ENCODE measurements around the gene ARHGAP15. TPM values are rescaled to one million over a fixed set of nuclear protein-coding genes. Genes with fewer than 3 reads are reported as not detected.

ARHGAP15 gene
- total and polyA plus RNA-seq, 2 experiments from 2014 or later: not detected

DNA sequence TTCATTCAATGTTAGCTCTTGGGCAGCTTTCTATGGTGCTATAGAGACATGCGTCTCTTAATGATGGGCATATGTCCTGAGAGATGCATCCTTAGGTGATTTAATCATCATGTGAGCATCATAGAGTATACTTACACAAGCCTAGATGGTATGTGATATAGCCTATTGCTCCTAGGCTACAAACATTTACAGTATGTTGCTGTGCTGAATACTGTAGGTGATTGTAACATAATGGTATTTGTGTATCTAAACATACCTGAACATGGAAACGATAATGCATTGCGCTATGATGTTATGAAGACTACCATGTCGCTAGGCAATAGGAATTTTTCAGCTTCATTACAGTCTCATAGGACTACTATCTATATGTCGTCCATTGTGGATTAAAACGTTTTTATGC, 89.4 kb downstream of the ARHGAP15 start:
- no peaks in the 10 kb centered on the region for H3K9me2 ChIP-seq (ENCODE audit: insufficient read depth)
- H3K36me3 ChIP-seq (ENCODE audit: low read depth): no peaks in the 10 kb centered on the region
- no peak overlapping the region for H3K27ac ChIP-seq
- 79 to 81% methylated on average over 6 of the region's 6 CpGs for WGBS, 2 experiments (ENCODE audit: low coverage in 1 of 2, low lambda C conversion rate in 2 of 2, missing lambda C conversion rate in 2 of 2)
- in situ Hi-C loops (cut with MboI): no loop called here
- DNase-seq: no peak
- H3K4me3 ChIP-seq: no peak overlapping the region
- H4K20me1 ChIP-seq (ENCODE audit: insufficient read depth): no peaks in the 10 kb centered on the region; the same call in 1 of the 2 replicates
- peaks cover 10% of the 10 kb centered on the region for H3K27me3 ChIP-seq (replicated peaks; ENCODE audit: insufficient read depth)
- no peaks in the 10 kb centered on the region for H3K9me3 ChIP-seq (ENCODE audit: low read depth)
- no peaks in the 10 kb centered on the region for H3K4me1 ChIP-seq (ENCODE audit: insufficient read depth)
- no peaks in the 10 kb centered on the region for H3F3A ChIP-seq (ENCODE audit: insufficient read depth)
- H3K4me2 ChIP-seq (ENCODE audit: unreplicated experiment): no peak overlapping the region
- no peak for TF ChIP-seq EZH2phosphoT487 (IDR thresholded peaks at IDR 0.05; ENCODE audit: insufficient read depth, low read depth)
- no peak for TF ChIP-seq EZH2 (IDR thresholded peaks at IDR 0.05; ENCODE audit: insufficient read depth, poor library complexity, severe bottlenecking)
- H3K79me2 ChIP-seq (ENCODE audit: insufficient read depth): no peaks in the 10 kb centered on the region
- H2AFZ ChIP-seq: no peak overlapping the region
- no peak overlapping the region for H3K9ac ChIP-seq

DNA sequence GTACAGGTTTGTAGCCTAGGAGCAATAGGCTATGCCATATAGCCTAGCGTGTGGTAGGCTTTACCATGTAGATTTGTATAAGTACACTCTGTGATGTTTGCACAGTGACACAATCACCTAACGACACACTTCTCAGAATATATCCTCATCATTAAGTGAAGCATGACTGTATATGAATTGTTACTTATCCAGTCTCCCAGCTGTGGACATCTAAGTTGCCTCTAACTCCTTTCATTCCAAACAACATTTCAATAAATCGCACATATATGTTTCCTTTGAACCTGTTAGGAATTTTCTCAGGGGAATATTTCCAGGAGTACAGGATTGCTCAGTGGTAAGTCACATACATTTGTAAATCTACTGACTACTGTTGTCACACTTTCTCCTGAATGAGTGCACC, 90.0 kb downstream of the ARHGAP15 start:
- Histone ChIP-seq H2AFZ (no peak overlapping the region), H3K4me1 (ENCODE audit: insufficient read depth) (no peaks in the 10 kb centered on the region), H3K9ac (no peak overlapping the region), H4K20me1 (ENCODE audit: insufficient read depth) (no peaks in the 10 kb centered on the region; the same call in 1 of the 2 replicates), H3F3A (ENCODE audit: insufficient read depth) (no peaks in the 10 kb centered on the region), H3K36me3 (ENCODE audit: low read depth) (no peaks in the 10 kb centered on the region), H3K27me3 (replicated peaks; ENCODE audit: insufficient read depth) (peaks cover 9% of the 10 kb centered on the region), H3K79me2 (ENCODE audit: insufficient read depth) (no peaks in the 10 kb centered on the region), H3K9me2 (ENCODE audit: insufficient read depth) (no peaks in the 10 kb centered on the region), H3K4me3 (no peak overlapping the region), H3K9me3 (ENCODE audit: low read depth) (no peaks in the 10 kb centered on the region), H3K27ac (no peak overlapping the region), H3K4me2 (ENCODE audit: unreplicated experiment) (no peak overlapping the region)
- in situ Hi-C loops (cut with MboI): no loop called here
- 81 to 89% methylated on average over 3 of the region's 3 CpGs for WGBS, 2 experiments (ENCODE audit: low coverage in 1 of 2, low lambda C conversion rate in 2 of 2, missing lambda C conversion rate in 2 of 2)
- no peak for TF ChIP-seq EZH2phosphoT487 (IDR thresholded peaks at IDR 0.05; ENCODE audit: insufficient read depth, low read depth)
- TF ChIP-seq EZH2 (IDR thresholded peaks at IDR 0.05; ENCODE audit: insufficient read depth, poor library complexity, severe bottlenecking): no peak
- no peak for DNase-seq

DNA sequence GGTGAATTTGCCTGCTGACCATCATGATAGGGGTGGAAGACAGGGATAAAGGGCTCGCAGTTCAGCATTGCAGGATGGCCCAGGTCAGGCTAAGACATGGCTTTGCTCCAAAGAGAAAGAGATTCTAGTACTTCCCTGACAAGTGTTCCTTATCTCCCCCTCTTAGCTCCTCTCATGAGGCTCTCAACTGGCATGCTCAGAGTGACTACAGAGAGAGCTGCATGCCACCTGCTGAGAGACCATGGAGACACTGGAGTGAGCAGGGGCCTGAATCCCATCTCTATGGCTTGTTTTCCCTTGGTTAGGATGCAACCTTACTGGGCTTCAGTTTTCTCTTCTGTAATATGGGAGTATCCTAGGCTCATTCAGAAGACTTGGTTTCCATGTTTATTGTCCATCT, 94.3 kb downstream of the ARHGAP15 start:
- H3K27ac ChIP-seq: no peak overlapping the region
- H3K4me3 ChIP-seq: no peak overlapping the region
- H3K4me1 ChIP-seq (ENCODE audit: insufficient read depth): no peaks in the 10 kb centered on the region
- H3K9ac ChIP-seq: no peak overlapping the region
- H3K27me3 ChIP-seq (replicated peaks; ENCODE audit: insufficient read depth): 0 out of 2 replicates have a peak, but pooled peaks cover 5% of the 10 kb centered on the region
- TF ChIP-seq EZH2 (IDR thresholded peaks at IDR 0.05; ENCODE audit: insufficient read depth, poor library complexity, severe bottlenecking) (no peak), EZH2phosphoT487 (IDR thresholded peaks at IDR 0.05; ENCODE audit: insufficient read depth, low read depth) (no peak)
- WGBS, 2 experiments (ENCODE audit: low coverage in 1 of 2, low lambda C conversion rate in 2 of 2, missing lambda C conversion rate in 2 of 2): 59 to 90% methylated on average over 1 of the region's 1 CpG
- H3K79me2 ChIP-seq (ENCODE audit: insufficient read depth): no peaks in the 10 kb centered on the region
- no peak overlapping the region for H2AFZ ChIP-seq
- H3K9me2 ChIP-seq (ENCODE audit: insufficient read depth): no peaks in the 10 kb centered on the region
- DNase-seq: no peak
- H3K36me3 ChIP-seq (ENCODE audit: low read depth): no peaks in the 10 kb centered on the region
- H4K20me1 ChIP-seq (ENCODE audit: insufficient read depth): no peaks in the 10 kb centered on the region
- H3F3A ChIP-seq (ENCODE audit: insufficient read depth): no peaks in the 10 kb centered on the region
- H3K9me3 ChIP-seq (ENCODE audit: low read depth): no peaks in the 10 kb centered on the region
- H3K4me2 ChIP-seq (ENCODE audit: unreplicated experiment): no peak overlapping the region
- in situ Hi-C loops (cut with MboI): no loop called here

DNA sequence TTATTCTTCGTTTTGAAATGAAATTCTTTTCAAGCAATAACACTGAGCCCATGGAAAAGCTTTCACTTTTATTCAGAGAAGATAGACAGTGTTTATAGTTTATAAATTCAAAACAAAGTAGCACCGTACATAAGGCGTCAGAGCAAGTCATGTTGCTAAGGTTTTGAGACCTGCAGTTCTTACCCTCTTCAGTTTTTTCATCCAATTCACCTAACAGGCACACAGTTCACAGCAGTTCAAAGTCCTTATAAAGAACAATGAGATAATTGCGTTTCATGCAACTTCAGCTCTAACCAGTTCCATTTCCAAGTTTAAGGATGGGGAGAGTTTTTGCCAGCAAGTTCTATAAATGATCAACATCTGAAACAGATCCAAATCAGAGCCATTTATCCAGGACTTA, 96.7 kb downstream of the ARHGAP15 start:
- no peak overlapping the region for H3K4me2 ChIP-seq (ENCODE audit: unreplicated experiment)
- H2AFZ ChIP-seq: peak overlapping the region; percentile 28; the same call in 1 of the 2 replicates
- TF ChIP-seq EZH2phosphoT487 (IDR thresholded peaks at IDR 0.05; ENCODE audit: insufficient read depth, low read depth) (no peak), EZH2 (IDR thresholded peaks at IDR 0.05; ENCODE audit: insufficient read depth, poor library complexity, severe bottlenecking) (no peak)
- H3K9me3 ChIP-seq (ENCODE audit: low read depth): no peaks in the 10 kb centered on the region
- WGBS, 2 experiments (ENCODE audit: low coverage in 1 of 2, low lambda C conversion rate in 2 of 2, missing lambda C conversion rate in 2 of 2): 45 to 46% methylated on average over 4 of the region's 4 CpGs
- in situ Hi-C loops (cut with MboI): no loop called here
- no peaks in the 10 kb centered on the region for H4K20me1 ChIP-seq (ENCODE audit: insufficient read depth)
- H3K27ac ChIP-seq: no peak overlapping the region
- H3K9ac ChIP-seq: no peak overlapping the region
- no peaks in the 10 kb centered on the region for H3K4me1 ChIP-seq (ENCODE audit: insufficient read depth)
- H3F3A ChIP-seq (ENCODE audit: insufficient read depth): no peaks in the 10 kb centered on the region
- DNase-seq: no peak
- no peaks in the 10 kb centered on the region for H3K9me2 ChIP-seq (ENCODE audit: insufficient read depth)
- H3K4me3 ChIP-seq: no peak overlapping the region
- no peaks in the 10 kb centered on the region for H3K36me3 ChIP-seq (ENCODE audit: low read depth)
- 0 out of 2 replicates have a peak, but pooled peaks cover 5% of the 10 kb centered on the region for H3K27me3 ChIP-seq (replicated peaks; ENCODE audit: insufficient read depth)
- no peaks in the 10 kb centered on the region for H3K79me2 ChIP-seq (ENCODE audit: insufficient read depth)
